ENCODE results near the gene EIF2B5.

EIF2B5 gene

GRCh38 chr3:184175506-184175905, 40.3 kb downstream of the EIF2B5 start:
- no peak for TF ChIP-seq TEAD4 (IDR thresholded peaks at IDR 0.05)
- no peak for TF ChIP-seq CEBPB (IDR thresholded peaks at IDR 0.05)
- no peak for TF ChIP-seq REST (IDR thresholded peaks at IDR 0.05; ENCODE audit: low read depth)
- TF ChIP-seq YY1 (IDR thresholded peaks at IDR 0.05; ENCODE audit: low read depth), result no peak
- no peak for TF ChIP-seq TCF12 (IDR thresholded peaks at IDR 0.05; ENCODE audit: low read depth)
- no peak for TF ChIP-seq CREB1 (IDR thresholded peaks at IDR 0.05; ENCODE audit: low read depth)

GRCh38 chr3:184175981-184176376, 40.8 kb downstream of the EIF2B5 start:
- TF ChIP-seq TEAD4 (IDR thresholded peaks at IDR 0.05) (no peak), USF1 (IDR thresholded peaks at IDR 0.05) (no peak), REST (IDR thresholded peaks at IDR 0.05; ENCODE audit: low read depth) (no peak), CEBPB (IDR thresholded peaks at IDR 0.05) (no peak), RAD21 (IDR thresholded peaks at IDR 0.05; ENCODE audit: low read depth) (no peak), TAF1 (IDR thresholded peaks at IDR 0.05; ENCODE audit: low read depth) (no peak), MAX (IDR thresholded peaks at IDR 0.05) (no peak), CREB1 (IDR thresholded peaks at IDR 0.05; ENCODE audit: low read depth) (no peak), EGR1 (IDR thresholded peaks at IDR 0.05) (no peak)

GRCh38 chr3:184176377-184177330, 41.5 kb downstream of the EIF2B5 start:
- no peak for TF ChIP-seq USF1 (IDR thresholded peaks at IDR 0.05)
- TF ChIP-seq TCF12 (IDR thresholded peaks at IDR 0.05; ENCODE audit: low read depth), result 0 out of 2 replicates have a peak, but pooled peaks have one; percentile 23
- TF ChIP-seq NFIC (IDR thresholded peaks at IDR 0.05), result no peak
- TF ChIP-seq EGR1 (IDR thresholded peaks at IDR 0.05), result no peak
- no peak; the same call in 1 of the 2 replicates for TF ChIP-seq MAX (IDR thresholded peaks at IDR 0.05)
- TF ChIP-seq TEAD4 (IDR thresholded peaks at IDR 0.05), result 0 out of 2 replicates have a peak, but pooled peaks have one; percentile 31
- no peak for TF ChIP-seq CEBPB (IDR thresholded peaks at IDR 0.05)
- TF ChIP-seq REST (IDR thresholded peaks at IDR 0.05; ENCODE audit: low read depth), result no peak
- TF ChIP-seq YY1 (IDR thresholded peaks at IDR 0.05; ENCODE audit: low read depth), result peak; percentile 85

GRCh38 chr3:184177331-184177731, 42.2 kb downstream of the EIF2B5 start:
- TF ChIP-seq TAF1 (IDR thresholded peaks at IDR 0.05; ENCODE audit: low read depth) (no peak), CREB1 (IDR thresholded peaks at IDR 0.05; ENCODE audit: low read depth) (no peak), REST (IDR thresholded peaks at IDR 0.05; ENCODE audit: low read depth) (no peak), NFIC (IDR thresholded peaks at IDR 0.05) (no peak), FOXM1 (IDR thresholded peaks at IDR 0.05; ENCODE audit: borderline replicate concordance, low read depth) (no peak), TEAD4 (IDR thresholded peaks at IDR 0.05) (no peak), EGR1 (IDR thresholded peaks at IDR 0.05) (no peak), MAX (IDR thresholded peaks at IDR 0.05) (no peak), TCF12 (IDR thresholded peaks at IDR 0.05; ENCODE audit: low read depth) (no peak)

Data from Ishikawa (cell line).